OCI-LY1 (cell line): ENCODE results near the gene TNS3.

ENCODE experiments used
- H2AFZ ChIP-seq: fragments of 200-600 bp; sonication (generic), shearing (Covaris generic); 2 replicates; pipeline ENCODE4 v1.6.0; 2014; ENCODE audit warnings: antibody characterized with exemption, mild to moderate bottlenecking, low read length
- H3F3A ChIP-seq: fragments of 200-600 bp; sonication (generic), shearing (Covaris generic); 2 replicates; pipeline ENCODE4 v1.6.0; 2014; ENCODE audit warnings: mild to moderate bottlenecking, antibody characterized with exemption, low read length, moderate library complexity; ENCODE audit not compliant: insufficient read depth
- H3K27ac ChIP-seq: fragments of 200-600 bp; sonication (generic); 2 replicates; pipeline ENCODE4 v1.5.1; 2014; ENCODE audit warnings: low read length, mixed run types, mild to moderate bottlenecking, low read depth; ENCODE audit not compliant: poor library complexity, severe bottlenecking
- H3K27me3 ChIP-seq: fragments of 200-600 bp; sonication (generic); 2 replicates; pipeline ENCODE4 v1.6.0; 2014; ENCODE audit warnings: antibody characterized with exemption, mild to moderate bottlenecking, low read length, moderate library complexity; ENCODE audit not compliant: insufficient read depth
- H3K36me3 ChIP-seq: fragments of 200-600 bp; sonication (generic); 2 replicates; pipeline ENCODE4 v1.6.1; 2014; ENCODE audit warnings: mild to moderate bottlenecking, antibody characterized with exemption, low read length, moderate library complexity, mixed read lengths; ENCODE audit not compliant: insufficient read depth
- H3K4me1 ChIP-seq: fragments of 200-600 bp; sonication (generic); 2 replicates; pipeline ENCODE4 v1.5.1; 2014; ENCODE audit warnings: mild to moderate bottlenecking, low read length, moderate library complexity; ENCODE audit not compliant: insufficient read depth, severe bottlenecking
- H3K4me2 ChIP-seq: fragments of 200-600 bp; sonication (generic), shearing (Covaris generic); 2 replicates; pipeline ENCODE4 v1.6.1; 2014; ENCODE audit warnings: low read length
- H3K4me3 ChIP-seq: fragments of 200-600 bp; sonication (generic); 2 replicates; pipeline ENCODE4 v1.5.1; 2014; ENCODE audit warnings: low read length, low read depth, mild to moderate bottlenecking, mixed read lengths; ENCODE audit not compliant: poor library complexity, severe bottlenecking
- H3K79me2 ChIP-seq: fragments of 200-600 bp; shearing (Covaris generic); 2 replicates; pipeline ENCODE4 v1.6.1; 2016; ENCODE audit warnings: mixed run types, low read length, mixed read lengths; ENCODE audit not compliant: insufficient read depth
- H3K9ac ChIP-seq: fragments of 200-600 bp; sonication (generic), shearing (Covaris generic); 2 replicates; pipeline ENCODE4 v1.6.1; 2014; ENCODE audit warnings: mild to moderate bottlenecking, low read length, mixed read lengths
- H3K9me2 ChIP-seq: fragments of 200-600 bp; sonication (generic), shearing (Covaris generic); 2 replicates; pipeline ENCODE4 v1.6.1; 2014; ENCODE audit warnings: low read depth, mild to moderate bottlenecking, low read length, mixed read lengths
- H3K9me3 ChIP-seq: fragments of 200-600 bp; shearing (Covaris generic); 2 replicates; pipeline ENCODE4 v1.6.1; 2014; ENCODE audit warnings: low read length, mixed read lengths
- H4K20me1 ChIP-seq: fragments of 200-600 bp; sonication (generic), shearing (Covaris generic); 2 replicates; pipeline ENCODE4 v1.6.0; 2016; ENCODE audit warnings: mild to moderate bottlenecking, low read length; ENCODE audit not compliant: insufficient read depth
- EZH2 ChIP-seq: fragments of 200-600 bp; sonication (generic), shearing (Covaris generic); IDR thresholded peaks from 2 replicates; pipeline ENCODE4 v1.8.0; 2017; ENCODE audit warnings: borderline replicate concordance, mixed run types, mild to moderate bottlenecking, antibody characterized with exemption, low read length, moderate library complexity, mixed read lengths
- TF ChIP-seq, protein P1 (sequence below): fragments of 200-600 bp; sonication (generic), shearing (Covaris generic); IDR thresholded peaks from 2 replicates; pipeline ENCODE4 v1.5.1; 2017; ENCODE audit warnings: mild to moderate bottlenecking, antibody characterized with exemption, low read length, moderate library complexity, mixed read lengths

The TNS3 gene

DNA sequence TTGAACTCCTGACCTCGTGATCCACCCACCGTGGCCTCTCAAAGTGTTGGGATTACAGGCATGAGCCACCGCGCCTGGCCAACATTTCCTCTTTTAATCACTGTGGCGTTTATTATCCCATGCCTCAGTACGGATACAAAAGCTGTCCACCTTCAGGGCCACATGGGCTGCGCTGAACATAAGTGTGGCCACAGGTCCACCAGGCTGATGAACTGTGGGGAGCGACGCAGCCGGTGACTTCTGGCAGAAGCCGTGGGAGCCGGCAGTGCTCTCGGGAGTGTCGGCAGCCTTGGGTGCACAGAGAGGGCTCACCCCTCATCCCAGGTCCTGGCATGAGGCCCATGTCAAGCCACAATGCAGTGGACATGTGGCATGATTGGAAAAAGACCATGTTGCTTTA, 223.6 kb downstream of the TNS3 start:
- H3K4me2 ChIP-seq, result no peak overlapping the region
- H3K27ac ChIP-seq, result no peak overlapping the region
- H4K20me1 ChIP-seq, result no peaks in the 10 kb centered on the region
- no peaks in the 10 kb centered on the region for H3K27me3 ChIP-seq
- H3K4me1 ChIP-seq, result no peaks in the 10 kb centered on the region
- no peak overlapping the region for H2AFZ ChIP-seq
- H3K36me3 ChIP-seq, result peaks cover 67% of the 10 kb centered on the region
- TF ChIP-seq, protein P1, sequence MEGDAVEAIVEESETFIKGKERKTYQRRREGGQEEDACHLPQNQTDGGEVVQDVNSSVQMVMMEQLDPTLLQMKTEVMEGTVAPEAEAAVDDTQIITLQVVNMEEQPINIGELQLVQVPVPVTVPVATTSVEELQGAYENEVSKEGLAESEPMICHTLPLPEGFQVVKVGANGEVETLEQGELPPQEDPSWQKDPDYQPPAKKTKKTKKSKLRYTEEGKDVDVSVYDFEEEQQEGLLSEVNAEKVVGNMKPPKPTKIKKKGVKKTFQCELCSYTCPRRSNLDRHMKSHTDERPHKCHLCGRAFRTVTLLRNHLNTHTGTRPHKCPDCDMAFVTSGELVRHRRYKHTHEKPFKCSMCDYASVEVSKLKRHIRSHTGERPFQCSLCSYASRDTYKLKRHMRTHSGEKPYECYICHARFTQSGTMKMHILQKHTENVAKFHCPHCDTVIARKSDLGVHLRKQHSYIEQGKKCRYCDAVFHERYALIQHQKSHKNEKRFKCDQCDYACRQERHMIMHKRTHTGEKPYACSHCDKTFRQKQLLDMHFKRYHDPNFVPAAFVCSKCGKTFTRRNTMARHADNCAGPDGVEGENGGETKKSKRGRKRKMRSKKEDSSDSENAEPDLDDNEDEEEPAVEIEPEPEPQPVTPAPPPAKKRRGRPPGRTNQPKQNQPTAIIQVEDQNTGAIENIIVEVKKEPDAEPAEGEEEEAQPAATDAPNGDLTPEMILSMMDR, result no peak
- TF ChIP-seq EZH2, result no peak
- H3F3A ChIP-seq, result no peaks in the 10 kb centered on the region
- no peaks in the 10 kb centered on the region for H3K9me2 ChIP-seq
- no peaks in the 10 kb centered on the region for H3K9me3 ChIP-seq
- no peaks in the 10 kb centered on the region for H3K79me2 ChIP-seq
- H3K4me3 ChIP-seq, result no peak overlapping the region
- no peak overlapping the region for H3K9ac ChIP-seq

DNA sequence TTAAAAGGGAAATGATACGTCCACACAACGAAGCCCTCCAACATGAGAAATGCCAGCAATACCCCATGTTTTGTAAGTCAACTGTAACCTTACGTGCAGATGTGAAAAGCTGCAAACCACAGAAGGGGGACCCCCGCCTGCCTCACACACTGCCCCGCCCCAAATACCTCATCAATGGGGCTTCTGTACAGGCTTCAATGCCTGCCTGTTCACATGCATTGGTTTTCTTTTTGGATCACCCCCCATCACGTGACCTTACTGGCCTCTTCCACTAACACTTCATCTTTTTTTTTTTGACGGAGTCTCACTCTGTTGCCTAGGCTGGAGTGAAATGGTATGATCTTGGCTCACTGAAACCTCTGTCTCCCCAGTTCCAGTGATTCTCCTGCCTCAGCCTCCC, 224.0 kb downstream of the TNS3 start:
- Histone ChIP-seq H3K4me1 (no peaks in the 10 kb centered on the region), H4K20me1 (no peaks in the 10 kb centered on the region), H3F3A (no peaks in the 10 kb centered on the region), H3K9me3 (no peaks in the 10 kb centered on the region), H3K27me3 (no peaks in the 10 kb centered on the region), H3K4me3 (no peak overlapping the region), H2AFZ (no peak overlapping the region), H3K9ac (no peak overlapping the region), H3K4me2 (no peak overlapping the region), H3K27ac (no peak overlapping the region), H3K36me3 (peaks cover 66% of the 10 kb centered on the region), H3K9me2 (no peaks in the 10 kb centered on the region), H3K79me2 (no peaks in the 10 kb centered on the region)
- no peak for TF ChIP-seq EZH2
- TF ChIP-seq, protein P1, result no peak

DNA sequence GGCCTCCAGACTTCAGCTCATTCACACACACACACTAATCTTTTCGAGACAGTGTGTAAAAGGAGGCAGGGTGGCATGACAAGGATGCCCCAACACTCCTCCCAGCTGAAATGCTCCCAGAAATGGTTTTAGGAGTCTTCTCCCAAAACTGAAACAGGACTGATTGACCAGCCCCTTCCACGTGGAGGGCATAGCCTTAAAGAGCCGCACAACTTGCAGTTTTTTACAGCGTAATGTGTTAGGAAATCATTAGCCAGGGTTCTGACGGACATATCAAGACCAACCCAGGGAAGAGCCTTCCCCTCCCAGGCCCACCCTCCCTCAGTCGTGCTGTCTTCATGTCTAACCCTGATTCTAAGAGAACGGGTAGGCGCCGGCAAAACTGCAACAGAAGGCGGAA, 224.6 kb downstream of the TNS3 start:
- H3K36me3 ChIP-seq, result peaks cover 66% of the 10 kb centered on the region
- no peaks in the 10 kb centered on the region for H3F3A ChIP-seq
- no peaks in the 10 kb centered on the region for H3K79me2 ChIP-seq
- no peaks in the 10 kb centered on the region for H3K9me3 ChIP-seq
- no peak overlapping the region for H3K4me2 ChIP-seq
- H2AFZ ChIP-seq, result no peak overlapping the region
- TF ChIP-seq EZH2, result no peak
- TF ChIP-seq, protein P1, result no peak
- H3K9ac ChIP-seq, result no peak overlapping the region
- H3K4me3 ChIP-seq, result no peak overlapping the region
- no peaks in the 10 kb centered on the region for H3K4me1 ChIP-seq
- H3K27ac ChIP-seq, result no peak overlapping the region
- H3K9me2 ChIP-seq, result no peaks in the 10 kb centered on the region
- no peaks in the 10 kb centered on the region for H4K20me1 ChIP-seq
- no peaks in the 10 kb centered on the region for H3K27me3 ChIP-seq
